OCI-M2 (cell line): ENCODE measurements around the gene TMTC2.
"Not testable (repeated sequence)": the region's sequence is repeated elsewhere in the genome, so short reads cannot be mapped to it uniquely, and the experiment has no call there.

ENCODE experiments used
- DNase-seq: peaks from one replicate; lab custom pipeline; 2025; ENCODE audit not compliant: unreplicated experiment; lab: John Stamatoyannopoulos, UW

TMTC2 gene

DNA sequence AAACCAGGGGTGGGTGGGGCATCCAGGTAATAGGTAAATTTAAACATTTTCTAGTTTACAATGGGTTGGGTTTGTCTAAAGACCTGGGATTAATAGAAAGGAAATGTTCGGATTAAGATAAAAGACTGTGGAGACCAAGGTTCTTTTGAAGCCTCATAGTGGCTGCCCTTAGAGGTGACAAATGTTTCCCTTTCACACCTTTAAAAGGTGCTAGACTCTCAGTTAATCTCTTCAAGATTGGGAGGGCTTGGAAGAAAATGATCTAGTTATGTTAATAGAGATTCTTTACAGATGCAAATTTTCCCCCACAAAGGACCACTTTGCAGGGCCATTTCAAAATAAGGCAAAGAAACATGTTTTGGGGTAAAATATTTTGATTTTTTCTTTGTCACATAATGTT lies 39.0 kb downstream of the TMTC2 start:
- DNase-seq: no peak

DNA sequence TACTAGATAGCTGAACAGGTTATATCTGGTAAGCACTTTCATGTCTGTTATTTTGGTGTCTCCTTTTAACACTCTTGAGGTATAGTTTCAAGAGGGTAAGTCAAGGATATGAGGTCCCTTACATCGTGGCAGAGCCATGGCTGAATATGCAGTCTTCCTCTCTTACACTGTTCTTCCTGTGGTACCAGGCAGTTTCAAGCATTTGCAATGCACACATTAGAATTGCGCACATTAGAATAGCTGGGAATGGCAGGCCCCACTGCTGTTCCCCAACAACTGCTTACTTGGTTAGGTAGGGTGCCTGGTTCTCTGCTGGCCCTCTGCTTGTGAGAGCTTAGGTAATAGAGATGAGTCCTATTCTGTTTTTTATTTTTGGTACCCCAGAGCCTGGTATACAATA lies 41.2 kb downstream of the TMTC2 start:
- DNase-seq: no peak

- DNase-seq: no peak
Measured at GRCh38 chr12:82728710-82729109, 42.0 kb downstream of the TMTC2 start.

GRCh38 chr12:82730953-82731459 lies 44.3 kb downstream of the TMTC2 start:
- no peak for DNase-seq

DNA sequence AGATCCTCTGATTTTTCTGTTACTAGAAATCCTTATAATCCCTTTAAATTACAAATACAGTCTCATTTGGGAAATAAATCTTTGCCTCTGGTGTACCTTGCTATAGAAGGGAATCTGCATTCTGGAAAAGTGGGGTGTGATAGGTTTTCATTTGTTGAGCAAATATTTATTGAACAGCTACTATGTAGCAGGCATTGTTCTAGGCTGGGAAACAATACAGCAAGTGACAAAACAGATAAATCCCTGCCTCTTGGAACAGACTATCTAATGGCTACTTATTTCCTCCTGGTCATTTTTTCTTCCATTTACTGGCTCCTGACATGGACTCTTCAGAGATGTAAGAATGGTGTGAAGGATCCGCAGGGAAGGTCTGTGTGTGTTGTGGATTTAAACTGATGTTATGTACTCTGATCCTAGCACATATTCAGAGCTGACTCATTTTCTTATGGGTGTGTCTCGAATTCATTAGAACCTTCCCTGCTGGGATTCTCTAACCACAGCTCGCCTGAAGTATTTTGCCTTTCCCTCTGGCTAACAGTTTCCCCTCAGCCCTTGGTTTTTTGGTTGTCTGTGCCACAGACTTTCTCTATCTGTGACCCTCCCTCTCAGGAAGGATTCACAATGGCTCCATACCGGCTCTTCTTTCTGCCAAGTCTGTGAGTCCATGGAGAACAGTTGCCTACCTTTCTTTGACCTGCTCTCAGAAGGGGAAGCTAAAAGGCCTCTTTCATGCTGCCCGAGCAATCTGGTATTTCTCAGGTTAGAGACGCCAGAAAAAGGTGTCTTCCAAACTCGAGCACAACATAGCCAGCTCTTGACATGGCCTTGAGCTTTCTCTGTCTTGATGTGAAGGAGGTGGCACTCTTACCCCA lies 53.7 kb downstream of the TMTC2 start:
- no peak for DNase-seq

DNA sequence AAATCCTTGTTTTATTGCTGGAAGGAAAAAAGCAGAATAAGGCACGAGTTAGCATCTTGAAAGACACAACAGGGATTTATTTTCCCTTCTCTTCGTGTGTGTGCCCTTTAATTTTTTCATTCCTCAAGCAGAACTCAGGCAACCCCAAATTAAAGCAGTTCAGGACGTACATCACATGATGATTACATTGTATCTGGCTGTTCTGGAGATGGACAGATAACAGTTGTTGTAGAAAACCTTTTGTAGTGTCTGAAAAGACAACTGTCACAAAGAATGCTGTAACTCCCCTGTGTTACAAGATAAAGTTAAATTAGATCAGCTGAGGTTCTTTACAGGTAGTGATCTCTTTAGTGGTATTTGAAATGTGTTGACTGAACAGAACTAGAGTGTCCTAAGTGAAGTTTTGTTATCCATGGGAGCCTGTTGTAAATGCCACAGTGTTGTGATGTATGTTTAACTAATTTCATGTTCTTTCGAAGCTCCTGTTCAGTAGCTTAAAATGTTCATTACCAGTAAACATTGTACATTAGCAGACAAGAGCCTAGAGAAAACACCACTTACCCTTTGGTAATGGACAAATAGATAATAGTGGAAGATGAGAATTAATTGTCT lies 58.5 kb downstream of the TMTC2 start:
- DNase-seq: no peak

- no peak for DNase-seq
Measured at GRCh38 chr12:82745807-82746206, 59.1 kb downstream of the TMTC2 start.

DNA sequence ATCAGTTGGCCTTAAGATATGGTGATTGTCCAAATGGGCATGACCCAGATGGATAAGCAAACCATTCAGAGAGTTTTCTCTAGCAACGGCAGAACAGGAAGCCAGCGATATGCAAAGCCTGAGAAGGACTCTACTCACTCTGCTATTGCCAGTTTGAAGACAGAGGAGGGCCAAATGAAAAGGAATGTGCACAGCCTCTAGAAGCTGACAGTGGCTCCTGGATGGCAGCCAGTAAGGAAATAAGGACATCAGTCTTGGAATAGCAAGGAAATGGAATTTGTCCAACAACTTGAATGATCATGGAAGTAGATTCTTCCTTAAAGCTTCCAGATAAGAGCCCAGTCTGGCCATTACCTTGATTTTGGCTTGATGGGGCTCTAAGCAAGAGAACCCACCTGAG lies 60.0 kb downstream of the TMTC2 start:
- DNase-seq: no peak

- DNase-seq: no peak
Measured at GRCh38 chr12:82749015-82749414, 62.3 kb downstream of the TMTC2 start.

DNA sequence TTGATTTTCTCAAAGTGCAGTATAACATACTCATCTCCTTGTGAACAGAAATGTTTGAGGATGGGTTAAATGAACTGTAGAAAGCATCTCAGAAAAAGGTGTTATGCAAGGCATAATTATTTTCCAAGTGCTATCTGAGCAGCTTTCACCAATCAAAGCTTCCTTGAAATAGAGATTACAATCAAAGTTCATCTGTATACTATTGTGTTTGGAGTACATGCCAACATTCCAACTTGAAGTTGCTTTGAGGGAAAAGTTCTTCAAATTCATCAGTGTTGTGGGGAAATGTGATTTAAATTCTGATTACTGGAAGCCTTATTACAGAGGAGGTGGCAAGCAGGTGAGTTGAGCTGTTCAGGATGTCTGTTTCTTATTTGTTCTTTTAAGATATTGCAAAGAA lies 68.2 kb downstream of the TMTC2 start:
- no peak for DNase-seq

DNA sequence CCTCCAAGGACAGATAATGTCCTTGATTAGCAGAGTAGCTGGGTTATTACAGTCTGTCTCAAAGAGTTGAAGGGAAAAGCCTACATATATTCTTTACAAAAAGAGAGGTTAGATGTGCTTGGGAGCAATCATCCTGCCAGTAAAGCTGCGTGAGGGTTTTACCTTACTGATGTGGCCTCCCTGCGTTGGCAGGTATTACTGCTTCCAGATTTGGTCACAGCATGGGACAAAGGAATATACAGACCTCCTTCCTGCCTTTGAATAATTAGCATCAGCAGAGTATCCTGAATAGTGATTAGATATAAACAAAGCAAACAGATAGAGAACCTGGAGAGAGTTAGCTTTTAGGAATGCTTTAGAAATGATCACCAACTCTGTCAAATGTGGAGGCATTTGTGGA lies 69.6 kb downstream of the TMTC2 start:
- DNase-seq: no peak

DNA sequence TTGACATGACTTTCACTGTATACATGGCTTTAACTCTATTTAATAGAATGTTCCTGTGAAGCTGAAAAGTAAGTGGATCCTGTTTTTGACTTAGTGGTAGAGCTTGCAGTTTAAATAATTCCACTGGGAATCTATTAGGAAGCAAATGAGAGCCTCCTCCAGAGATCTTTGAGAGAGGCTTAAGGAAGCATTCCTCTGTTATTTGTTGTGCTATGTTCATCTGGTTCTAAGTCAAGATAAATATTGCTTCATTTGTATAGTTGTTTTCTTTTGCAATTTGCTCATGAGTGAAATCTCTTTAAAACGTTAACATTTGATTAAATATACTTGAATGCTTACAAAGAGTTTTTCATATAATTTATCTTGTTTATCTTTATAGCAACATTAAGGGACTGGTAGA lies 70.4 kb downstream of the TMTC2 start:
- DNase-seq: no peak

DNA sequence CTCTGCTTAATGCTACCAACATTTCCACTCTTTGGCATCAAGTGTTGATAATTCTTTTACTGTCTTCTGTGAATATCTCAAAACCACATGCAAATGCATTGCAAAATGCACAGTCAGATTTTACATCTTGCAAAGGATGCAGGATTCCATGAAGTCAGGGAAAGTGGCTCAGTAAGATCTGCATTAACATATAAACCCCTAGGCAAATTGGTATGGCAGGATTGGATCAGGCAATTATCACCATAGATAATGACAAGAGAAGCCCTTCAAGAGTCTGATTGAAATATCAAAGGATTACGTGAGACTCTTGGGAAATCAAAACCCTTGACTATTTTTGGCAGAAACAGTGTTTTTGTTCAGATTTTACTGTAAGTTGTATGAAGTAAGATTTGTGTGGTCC lies 71.0 kb downstream of the TMTC2 start:
- no peak for DNase-seq

DNA sequence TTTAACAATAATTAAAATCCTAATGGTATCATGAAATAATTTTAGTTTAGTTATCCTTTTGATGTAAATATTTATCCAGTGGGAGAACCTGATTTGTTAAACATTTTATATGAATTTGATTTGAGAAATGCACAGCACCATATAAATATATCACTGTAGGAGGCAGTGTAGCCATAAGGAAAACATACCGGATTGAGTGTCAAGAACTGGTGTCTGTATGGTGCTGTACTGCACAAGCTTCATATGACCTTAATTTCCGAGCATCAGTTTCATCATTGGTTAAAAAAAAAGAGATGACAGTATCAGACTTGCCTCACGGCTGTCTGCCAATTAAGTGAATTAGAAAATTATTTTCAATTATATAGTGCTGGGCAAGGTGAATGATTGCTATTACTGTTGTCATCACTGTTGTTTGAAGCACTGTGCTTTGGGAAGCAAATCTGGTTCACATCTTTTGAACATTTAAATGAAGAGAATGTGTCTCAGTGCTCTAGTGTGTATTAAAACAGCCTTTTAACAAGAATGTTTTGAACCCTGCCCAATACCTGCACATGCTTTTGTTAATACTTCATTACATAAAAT lies 72.1 kb downstream of the TMTC2 start:
- no peak for DNase-seq

- DNase-seq: no peak
Measured at GRCh38 chr12:82760423-82760822, 73.7 kb downstream of the TMTC2 start.

DNA sequence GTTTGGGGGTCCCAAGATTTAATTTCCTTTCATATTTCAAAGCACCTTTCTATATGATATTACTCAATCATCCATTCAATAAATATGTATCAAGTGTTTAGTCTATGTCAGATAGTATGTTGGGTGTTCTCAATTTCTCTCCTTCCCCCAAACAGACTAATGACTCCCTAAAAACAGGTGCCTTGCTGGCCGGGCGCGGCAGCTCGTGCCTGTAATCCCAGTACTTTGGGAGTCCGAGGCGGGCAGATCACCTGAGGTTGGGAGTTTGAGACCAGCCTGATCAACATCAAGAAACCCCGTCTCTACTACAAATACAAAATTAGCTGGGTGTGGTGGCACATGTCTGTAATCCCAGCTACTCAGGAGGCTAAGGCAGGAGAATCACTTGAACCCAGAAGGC lies 78.5 kb downstream of the TMTC2 start:
- not testable (repeated sequence) for DNase-seq

GRCh38 chr12:82765971-82766705 lies 79.4 kb downstream of the TMTC2 start:
- DNase-seq: no peak

DNA sequence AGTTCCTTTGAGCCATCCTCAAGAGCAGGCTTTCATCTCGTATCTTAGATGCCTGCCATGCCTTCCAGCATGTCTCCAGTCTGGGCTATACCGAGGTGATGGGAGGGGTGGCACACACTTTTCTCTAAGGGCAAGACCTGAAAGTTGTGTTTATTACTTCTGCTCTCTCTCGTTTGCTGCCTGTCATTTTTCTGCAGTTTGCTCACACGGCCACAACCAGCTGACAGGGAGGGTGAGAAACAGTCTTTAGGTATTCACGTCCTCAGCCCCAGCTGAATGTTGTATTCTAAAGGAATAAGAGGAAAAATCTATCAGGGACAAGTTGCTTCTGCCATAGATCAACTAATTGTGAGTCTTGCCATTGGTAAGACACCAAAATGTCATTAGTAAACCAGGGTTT lies 88.0 kb downstream of the TMTC2 start:
- no peak for DNase-seq

GRCh38 chr12:82780517-82780916 lies 93.8 kb downstream of the TMTC2 start:
- no peak for DNase-seq

DNA sequence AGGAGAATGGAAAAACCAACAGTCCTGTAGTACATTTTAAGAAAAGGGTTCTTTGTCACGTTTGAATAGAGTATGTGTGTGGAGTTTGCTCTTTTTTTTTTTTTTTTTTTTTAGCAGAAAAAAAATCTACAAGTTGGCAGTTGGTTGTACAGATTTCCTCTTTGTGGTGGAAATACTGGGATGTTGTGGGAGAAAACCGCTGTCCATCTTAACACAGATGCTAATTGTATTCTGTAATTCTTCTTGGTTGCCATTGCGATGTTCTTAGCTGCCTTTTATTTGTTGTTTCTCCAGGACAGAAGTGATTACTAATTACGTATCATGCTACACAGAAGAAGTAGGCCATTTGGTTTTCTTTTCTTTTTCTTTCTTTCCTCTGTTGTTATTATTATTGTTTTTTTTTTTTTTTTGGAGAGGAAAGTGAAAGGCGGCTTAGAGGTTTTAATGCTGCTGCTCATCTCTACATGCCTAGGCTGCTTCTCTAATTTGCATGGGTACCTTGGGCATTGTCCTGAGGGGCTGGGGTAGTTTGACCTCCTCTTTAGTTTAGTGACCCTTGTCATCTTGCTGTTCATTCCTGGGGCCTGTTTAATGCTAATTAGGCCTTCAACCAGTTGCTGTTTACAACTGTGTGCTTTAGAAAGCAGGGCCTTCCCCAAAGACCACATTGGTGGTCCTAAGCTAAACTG lies 94.7 kb downstream of the TMTC2 start:
- no peak for DNase-seq

DNA sequence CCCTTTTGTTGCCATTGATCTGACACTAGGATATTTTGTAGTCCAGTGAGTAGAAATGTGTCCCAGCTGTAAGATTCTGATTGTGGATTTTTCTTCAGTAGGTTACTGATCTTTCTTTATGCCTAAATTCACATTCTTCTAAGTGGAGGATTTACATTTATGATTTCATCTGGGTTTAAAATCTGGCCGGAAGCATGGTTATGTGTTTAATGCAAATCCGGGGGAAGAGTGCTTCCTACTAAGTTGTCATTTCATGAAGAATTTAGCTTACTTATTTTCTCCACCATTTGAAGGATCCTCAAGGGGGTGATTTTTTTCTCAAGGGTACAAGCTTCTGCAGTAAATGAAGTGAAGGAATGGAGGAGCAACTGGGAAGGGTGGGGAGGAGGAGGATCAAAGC lies 96.7 kb downstream of the TMTC2 start:
- DNase-seq: no peak
